GM19438 (cell line): ENCODE measurements around the gene RBBP4.
A peak's percentile ranks its signal among the peaks of the same experiment; 100 is the strongest.
"Not testable (repeated sequence)": the region's sequence is repeated elsewhere in the genome, so short reads cannot be mapped to it uniquely, and the experiment has no call there.

ENCODE experiments used
- ATAC-seq: cut with Tn5 transposase; IDR thresholded peaks from one replicate; pipeline ENCODE4 v1.9.1; 2021; ENCODE audit warnings: low read depth; ENCODE audit not compliant: unreplicated experiment

RBBP4 gene

GRCh38 chr1:32650752-32651460 lies at the start of gene RBBP4:
TSS of gene RBBP4 (plus strand) at chr1:32651208. CDS start at chr1:32651307, 99 bp downstream.
- peak; percentile 71 for ATAC-seq

- ATAC-seq: no peak
Observed at GRCh38 chr1:32605711-32606424, 45.1 kb upstream of the RBBP4 start.

GRCh38 chr1:32606565-32607371 lies 44.2 kb upstream of the RBBP4 start:
- no peak for ATAC-seq

- no peak for ATAC-seq
Observed at GRCh38 chr1:32609180-32609579, 41.8 kb upstream of the RBBP4 start.

- no peak for ATAC-seq
Observed at GRCh38 chr1:32611859-32612188, 39.2 kb upstream of the RBBP4 start.

GRCh38 chr1:32612189-32612881 lies 38.7 kb upstream of the RBBP4 start:
- peak; percentile 90 for ATAC-seq

- no peak for ATAC-seq
Observed at GRCh38 chr1:32613472-32613871, 37.5 kb upstream of the RBBP4 start.

GRCh38 chr1:32618673-32619221 lies 32.3 kb upstream of the RBBP4 start:
- no peak for ATAC-seq

- no peak for ATAC-seq
Observed at GRCh38 chr1:32619701-32620485, 31.1 kb upstream of the RBBP4 start.

GRCh38 chr1:32622205-32622604 lies 28.8 kb upstream of the RBBP4 start:
- ATAC-seq: no peak

GRCh38 chr1:32622806-32623681 lies 28.0 kb upstream of the RBBP4 start:
- no peak for ATAC-seq

- ATAC-seq: no peak
Observed at GRCh38 chr1:32623775-32624174, 27.2 kb upstream of the RBBP4 start.

GRCh38 chr1:32626176-32626575 lies 24.8 kb upstream of the RBBP4 start:
- no peak for ATAC-seq

- ATAC-seq: peak; percentile 73
Observed at GRCh38 chr1:32627596-32628162, 23.3 kb upstream of the RBBP4 start.

- ATAC-seq: not testable (repeated sequence)
Observed at GRCh38 chr1:32630173-32630572, 20.8 kb upstream of the RBBP4 start.

GRCh38 chr1:32632829-32633228 lies 18.2 kb upstream of the RBBP4 start:
- ATAC-seq: no peak

GRCh38 chr1:32635508-32636277 lies 15.3 kb upstream of the RBBP4 start:
- no peak for ATAC-seq
